K562 (cell line): ENCODE results near the gene PNPLA1. TPM values are rescaled to one million over a fixed set of nuclear protein-coding genes. Genes with fewer than 3 reads are reported as not detected.

Experiments
- ATAC-seq: fragments of 200-7000 bp; cut with Tn5 transposase; 3 replicates; pipeline ENCODE4 v1.9.1; 2020; ENCODE audit warnings: moderate library complexity
- BruUV-seq: library from RNA; stranded (reverse); fragments of 400-500 nt; replicated peaks from 2 replicates; lab custom pipeline; 2021; lab: Mats Ljungman, UMichigan
- CTCF ChIA-PET: fragments of 300-600 bp; formaldehyde crosslinking; extraction: SDS; loops from one replicate; lab custom pipeline; 2021; ENCODE audit warnings: low intra/inter-chr PET ratio; lab: Yijun Ruan, JAX
- POLR2A ChIA-PET: fragments of 300-600, 350-650 bp; sonication (Branson Sonifier 250); formaldehyde crosslinking; extraction: SDS; loops from one replicate; lab custom pipeline; 2021; ENCODE audit warnings: antibody characterized with exemption, inconsistent platforms; lab: Yijun Ruan, JAX
- DNase-seq, 4 experiments: peaks; one replicate each; pipeline versions ENCODE4 v3.0.0 to v3.0.0-alpha.2; 2011 to 2018; ENCODE audit warnings: low spot score in 3 of 4, mixed read lengths in 3 of 4; ENCODE audit errors: extremely low read depth in 1 of 4
- FAIRE-seq: peaks from 2 replicates; lab custom pipeline; 2011; peaks lifted over from hg19 to GRCh38; lab: Jason Lieb, UNC
- H2AFZ ChIP-seq: 2 replicates; pipeline ENCODE4 v1.6.0; 2011; ENCODE audit warnings: low read depth, low read length, control low read depth, inconsistent platforms
- H3K27ac ChIP-seq: fragments of 200-600 bp; 3 replicates; pipeline ENCODE4 v1.8.0; 2011; ENCODE audit warnings: low read depth, mild to moderate bottlenecking, control low read depth, inconsistent platforms, low read length, moderate library complexity, mixed read lengths; ENCODE audit errors: extremely low read depth
- H3K27me3 ChIP-seq, 2 experiments: fragments of 300-600 bp in 1 of 2; 2 replicates in 1 of 2; 3 replicates in 1 of 2; pipeline versions ENCODE4 v1.6.0 to v1.8.0; 2011; ENCODE audit warnings: inconsistent platforms in 2 of 2, low read length in 2 of 2, mild to moderate bottlenecking in 1 of 2, mixed read lengths in 1 of 2, moderate library complexity in 1 of 2; ENCODE audit not compliant: control insufficient read depth in 2 of 2, insufficient read depth in 2 of 2
- H3K36me3 ChIP-seq: fragments of 300-600 bp; 3 replicates; pipeline ENCODE4 v1.8.0; 2011; ENCODE audit warnings: mild to moderate bottlenecking, low read length, inconsistent platforms; ENCODE audit not compliant: control insufficient read depth, insufficient read depth
- H3K4me1 ChIP-seq, 2 experiments: fragments of 200-600 bp in 1 of 2; replicated peaks in 1 of 2; 2 replicates in 1 of 2; 3 replicates in 1 of 2; pipeline versions ENCODE4 v1.5.1 to v1.8.0; 2011; ENCODE audit warnings: inconsistent platforms in 2 of 2, low read length in 2 of 2, mild to moderate bottlenecking in 1 of 2, mixed read lengths in 1 of 2, moderate library complexity in 1 of 2; ENCODE audit not compliant: control insufficient read depth in 2 of 2, insufficient read depth in 2 of 2
- H3K4me2 ChIP-seq: 2 replicates; pipeline ENCODE4 v1.6.1; 2011; ENCODE audit warnings: low read length, control low read depth, inconsistent platforms, mixed read lengths; ENCODE audit not compliant: insufficient read depth
- H3K4me3 ChIP-seq: fragments of 200-600 bp; sonication (generic), shearing (Covaris generic); 2 replicates; pipeline ENCODE4 v1.5.1; 2016; ENCODE audit warnings: control low read depth, inconsistent platforms
- H3K79me2 ChIP-seq: fragments of 200-600 bp; 3 replicates; pipeline ENCODE4 v1.8.0; 2011; ENCODE audit warnings: low read length, inconsistent platforms; ENCODE audit not compliant: control insufficient read depth, insufficient read depth
- H3K9ac ChIP-seq, 2 experiments: 2 replicates each; pipeline versions ENCODE4 v1.6.0 to v1.6.1; 2011; ENCODE audit warnings: low read depth in 2 of 2, low read length in 2 of 2, control low read depth in 1 of 2, inconsistent platforms in 1 of 2, mild to moderate bottlenecking in 1 of 2, mixed read lengths in 1 of 2; ENCODE audit not compliant: insufficient read depth in 1 of 2
- H3K9me1 ChIP-seq: one replicate; pipeline ENCODE4 v1.6.0; 2011; ENCODE audit warnings: inconsistent platforms, mild to moderate bottlenecking, low read length, moderate library complexity; ENCODE audit not compliant: control insufficient read depth, insufficient read depth
- H3K9me3 ChIP-seq: replicated peaks from 2 replicates; pipeline ENCODE4 v1.5.1; 2011; ENCODE audit warnings: low read depth, low read length, inconsistent platforms; ENCODE audit not compliant: control insufficient read depth, insufficient read depth
- H4K20me1 ChIP-seq: replicated peaks from 2 replicates; pipeline ENCODE4 v1.6.1; 2011; ENCODE audit warnings: low read length, inconsistent platforms, mixed read lengths; ENCODE audit not compliant: control insufficient read depth, insufficient read depth
- CBFA2T2 ChIP-seq: fragments of 450-650 bp; conservative IDR thresholded peaks from 2 replicates; pipeline ENCODE4 v1.6.1; 2017; ENCODE audit warnings: mild to moderate bottlenecking
- E2F3 ChIP-seq: fragments of 250-450 bp; sonication (Bioruptor Pico); IDR thresholded peaks from 2 replicates; pipeline ENCODE4 v1.4.0; 2020; ENCODE audit warnings: mild to moderate bottlenecking
- ELF4 ChIP-seq: fragments of 450-650 bp; formaldehyde crosslinking; IDR thresholded peaks from 2 replicates; pipeline ENCODE4 v1.4.0; 2022; ENCODE audit warnings: missing genetic modification characterization
- ESRRB ChIP-seq: fragments of 250-450 bp; sonication (Bioruptor Pico); IDR thresholded peaks from 2 replicates; pipeline ENCODE4 v1.5.0; 2020; ENCODE audit warnings: mild to moderate bottlenecking, moderate library complexity, borderline replicate concordance
- FUS ChIP-seq: fragments of 200-400 bp; formaldehyde crosslinking; optimal IDR thresholded peaks from 2 replicates; pipeline ENCODE3; 2017; ENCODE audit warnings: low read depth, low read length
- GATA2 ChIP-seq: sonication (generic); formaldehyde crosslinking; IDR thresholded peaks from 2 replicates; pipeline ENCODE4 v1.4.0; 2020; ENCODE audit warnings: mild to moderate bottlenecking, missing genetic modification reagents
- IRF2 ChIP-seq: sonication (generic); formaldehyde crosslinking; IDR thresholded peaks from 2 replicates; pipeline ENCODE4 v1.8.1; 2022; ENCODE audit warnings: mild to moderate bottlenecking, missing genetic modification reagents
- NBN ChIP-seq: fragments of 450-650 bp; IDR thresholded peaks from 2 replicates; pipeline ENCODE4 v1.6.1; 2016; ENCODE audit warnings: low read depth, mild to moderate bottlenecking
- NCOR1 ChIP-seq: fragments of 450-650 bp; IDR thresholded peaks from 2 replicates; pipeline ENCODE4 v1.6.1; 2016; ENCODE audit warnings: mild to moderate bottlenecking, moderate library complexity
- RNF2 ChIP-seq: sonication (generic); IDR thresholded peaks from 2 replicates; pipeline ENCODE4 v1.6.1; 2016
- SPI1 ChIP-seq: IDR thresholded peaks from 2 replicates; pipeline ENCODE4 v1.6.1; 2011; ENCODE audit warnings: low read depth, low read length, control low read depth, borderline replicate concordance
- STAG1 ChIP-seq: sonication (generic); formaldehyde crosslinking; IDR thresholded peaks from 2 replicates; pipeline ENCODE4 v1.5.0; 2020; ENCODE audit warnings: missing genetic modification reagents, borderline replicate concordance
- TAL1 ChIP-seq: fragments of 450-650 bp; IDR thresholded peaks from 2 replicates; pipeline ENCODE4 v1.6.1; 2016; ENCODE audit warnings: mild to moderate bottlenecking
- ZFPM2 ChIP-seq: fragments of 250-450 bp; sonication (Bioruptor Pico); IDR thresholded peaks from 2 replicates; pipeline ENCODE4 v1.5.1; 2022; ENCODE audit warnings: mild to moderate bottlenecking
- ZNF445 ChIP-seq: fragments of 250-450 bp; sonication (Bioruptor Pico); IDR thresholded peaks from 2 replicates; pipeline ENCODE4 v1.4.0; 2020; ENCODE audit warnings: low read depth, mild to moderate bottlenecking, moderate library complexity
- ZNF584 ChIP-seq: fragments of 200-800 bp; sonication (Bioruptor generic); IDR thresholded peaks from 2 replicates; pipeline ENCODE4 v1.6.1; 2016; ENCODE audit warnings: low read depth, mild to moderate bottlenecking, missing genetic modification characterization, missing compliant biosample characterization
- ZNF778 ChIP-seq: fragments of 450-650 bp; formaldehyde crosslinking; IDR thresholded peaks from 2 replicates; pipeline ENCODE4 v1.4.0; 2020; ENCODE audit warnings: mild to moderate bottlenecking, moderate library complexity
- WGBS: fragments of 100-300 bp; shearing (Covaris generic); methylation state at CpG from one replicate; pipeline ENCODE4 v1.1.6; 2016; ENCODE audit warnings: low coverage, mixed read lengths; ENCODE audit not compliant: insufficient coverage; ENCODE audit errors: missing lambda C conversion rate; 5-methylcytosine and 5-hydroxymethylcytosine counted together
- in situ Hi-C: fragments of 300-500 bp; cut with MboI; formaldehyde crosslinking; loops from 4 replicates; pipeline ENCODE4 v1.15.0; 2018; ENCODE audit warnings: inconsistent platforms, mixed read lengths
- intact Hi-C: fragments of 100-400 bp; cut with micrococcal nuclease; formaldehyde crosslinking; loops from 2 replicates; pipeline ENCODE4 v1.14.2; 2022
- polyA plus RNA-seq, 8 experiments: library from polyadenylated mRNA; depleted of rRNA in 4 of 8; stranded (reverse) in 5 of 8; unstranded in 3 of 8; fragments of >200 nt; fragmentation: Nextera tagmentation in 2 of 8; fragmentation: Illumina TruSeq in 1 of 8; extraction: Ambion mirVana in 2 of 8; extraction: Trizol in 1 of 8; gene quantifications; 2 replicates each; pipeline versions ENCODE4 v1.2.1 to v1.2.3, GENCODE V29; 2011 to 2014; ENCODE audit warnings: inconsistent platforms in 1 of 8, missing spikeins in 1 of 8
- total RNA-seq, 7 experiments: library from RNA; depleted of rRNA in 6 of 7; stranded (reverse); fragments of >200 nt in 6 of 7; fragmentation: Illumina TruSeq in 2 of 7; extraction: Trizol in 2 of 7; gene quantifications; 2 replicates each; pipeline versions ENCODE4 v1.2.1 to v1.2.3, GENCODE V29; 2011 to 2021; ENCODE audit warnings: low replicate concordance in 1 of 7
- TF ChIP-seq, protein P1 (sequence below): fragments of 450-650 bp; IDR thresholded peaks from 2 replicates; pipeline ENCODE4 v1.6.1; 2018; ENCODE audit warnings: mild to moderate bottlenecking, low read depth; ENCODE audit not compliant: partially characterized antibody
- TF ChIP-seq, protein P2 (sequence below): fragments of 250-450 bp; sonication (Bioruptor Pico); IDR thresholded peaks from 2 replicates; pipeline ENCODE4 v1.5.0; 2020; ENCODE audit warnings: mild to moderate bottlenecking, borderline replicate concordance
- TF ChIP-seq, protein P3 (sequence below): sonication (generic); formaldehyde crosslinking; IDR thresholded peaks from 2 replicates; pipeline ENCODE4 v1.8.1; 2023; ENCODE audit warnings: mild to moderate bottlenecking, missing genetic modification reagents, moderate library complexity

PNPLA1 gene
- total and polyA plus RNA-seq, 9 of the 15 experiments (the other 6 are each of a cell fraction or from before 2014, with no cell fraction given): 0.04 to 0.27 (median 0.13) TPM; not detected in 2

DNA sequence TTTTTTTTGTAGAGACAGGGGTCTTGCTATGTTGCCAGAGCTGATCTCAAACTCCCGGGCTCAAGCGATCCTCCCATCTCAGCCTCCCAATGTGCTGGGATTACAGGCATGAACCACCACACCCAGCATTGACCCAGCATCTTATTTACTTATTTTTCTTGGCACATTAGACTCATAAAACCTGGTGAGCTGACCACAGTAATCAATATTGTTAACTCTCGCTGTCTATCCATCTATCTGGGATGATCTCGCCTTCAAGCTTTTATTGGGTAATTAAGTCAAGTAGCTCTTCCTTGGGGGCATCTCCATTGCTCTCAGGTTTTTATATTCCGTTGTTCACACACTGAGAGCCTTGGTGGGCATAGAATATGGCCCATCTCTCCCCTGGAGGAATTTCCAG is 17.0 kb downstream of the PNPLA1 start:
- intact Hi-C loops: no loop called here
- no peaks in the 10 kb centered on the region for H3K9me1 ChIP-seq
- POLR2A ChIA-PET: interaction anchor here (0.6 to 1.4 kb wide), 7 partner anchors 10 to 123 kb away, joined by 3 to 5 read pairs (median 3); no protein-coding TSS in a partner anchor
- CTCF ChIA-PET: no interaction called here
- in situ Hi-C loops: no loop called here
- H2AFZ ChIP-seq: no peak overlapping the region
- no peak for ATAC-seq
- H3K79me2 ChIP-seq: no peaks in the 10 kb centered on the region
- H3K27ac ChIP-seq: no peak overlapping the region
- H3K4me1 ChIP-seq: peaks cover 15 to 19% of the 10 kb centered on the region in 2 experiments
- WGBS: 6% methylated on average over 5 of the region's 5 CpGs
- H3K27me3 ChIP-seq: peaks cover 12 to 34% of the 10 kb centered on the region in 2 experiments
- TF ChIP-seq RNF2 (no peak), ZNF445 (no peak), CBFA2T2 (no peak), SPI1 (no peak), NBN (no peak), TAL1 (no peak), E2F3 (no peak), IRF2 (no peak), ESRRB (CRISPR knock-in tag) (no peak), STAG1 (CRISPR knock-in tag) (no peak), GATA2 (CRISPR knock-in tag) (no peak), ZNF778 (CRISPR knock-in tag) (no peak), FUS (no peak), ELF4 (CRISPR knock-in tag) (no peak), ZFPM2 (CRISPR knock-in tag) (no peak), ZNF584 (no peak), NCOR1 (no peak)
- TF ChIP-seq, protein P1, sequence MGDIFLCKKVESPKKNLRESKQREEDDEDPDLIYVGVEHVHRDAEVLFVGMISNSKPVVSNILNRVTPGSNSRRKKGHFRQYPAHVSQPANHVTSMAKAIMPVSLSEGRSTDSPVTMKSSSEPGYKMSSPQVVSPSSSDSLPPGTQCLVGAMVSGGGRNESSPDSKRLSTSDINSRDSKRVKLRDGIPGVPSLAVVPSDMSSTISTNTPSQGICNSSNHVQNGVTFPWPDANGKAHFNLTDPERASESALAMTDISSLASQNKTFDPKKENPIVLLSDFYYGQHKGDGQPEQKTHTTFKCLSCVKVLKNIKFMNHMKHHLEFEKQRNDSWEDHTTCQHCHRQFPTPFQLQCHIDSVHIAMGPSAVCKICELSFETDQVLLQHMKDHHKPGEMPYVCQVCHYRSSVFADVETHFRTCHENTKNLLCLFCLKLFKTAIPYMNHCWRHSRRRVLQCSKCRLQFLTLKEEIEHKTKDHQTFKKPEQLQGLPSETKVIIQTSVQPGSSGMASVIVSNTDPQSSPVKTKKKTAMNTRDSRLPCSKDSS: no peak
- TF ChIP-seq, protein P2, sequence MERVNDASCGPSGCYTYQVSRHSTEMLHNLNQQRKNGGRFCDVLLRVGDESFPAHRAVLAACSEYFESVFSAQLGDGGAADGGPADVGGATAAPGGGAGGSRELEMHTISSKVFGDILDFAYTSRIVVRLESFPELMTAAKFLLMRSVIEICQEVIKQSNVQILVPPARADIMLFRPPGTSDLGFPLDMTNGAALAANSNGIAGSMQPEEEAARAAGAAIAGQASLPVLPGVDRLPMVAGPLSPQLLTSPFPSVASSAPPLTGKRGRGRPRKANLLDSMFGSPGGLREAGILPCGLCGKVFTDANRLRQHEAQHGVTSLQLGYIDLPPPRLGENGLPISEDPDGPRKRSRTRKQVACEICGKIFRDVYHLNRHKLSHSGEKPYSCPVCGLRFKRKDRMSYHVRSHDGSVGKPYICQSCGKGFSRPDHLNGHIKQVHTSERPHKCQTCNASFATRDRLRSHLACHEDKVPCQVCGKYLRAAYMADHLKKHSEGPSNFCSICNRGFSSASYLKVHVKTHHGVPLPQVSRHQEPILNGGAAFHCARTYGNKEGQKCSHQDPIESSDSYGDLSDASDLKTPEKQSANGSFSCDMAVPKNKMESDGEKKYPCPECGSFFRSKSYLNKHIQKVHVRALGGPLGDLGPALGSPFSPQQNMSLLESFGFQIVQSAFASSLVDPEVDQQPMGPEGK (CRISPR knock-in tag): no peak
- TF ChIP-seq, protein P3, sequence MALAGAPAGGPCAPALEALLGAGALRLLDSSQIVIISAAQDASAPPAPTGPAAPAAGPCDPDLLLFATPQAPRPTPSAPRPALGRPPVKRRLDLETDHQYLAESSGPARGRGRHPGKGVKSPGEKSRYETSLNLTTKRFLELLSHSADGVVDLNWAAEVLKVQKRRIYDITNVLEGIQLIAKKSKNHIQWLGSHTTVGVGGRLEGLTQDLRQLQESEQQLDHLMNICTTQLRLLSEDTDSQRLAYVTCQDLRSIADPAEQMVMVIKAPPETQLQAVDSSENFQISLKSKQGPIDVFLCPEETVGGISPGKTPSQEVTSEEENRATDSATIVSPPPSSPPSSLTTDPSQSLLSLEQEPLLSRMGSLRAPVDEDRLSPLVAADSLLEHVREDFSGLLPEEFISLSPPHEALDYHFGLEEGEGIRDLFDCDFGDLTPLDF (CRISPR knock-in tag): no peak
- TF ChIP-seq, all 486 proteins: peak for 0
- no peaks in the 10 kb centered on the region for H3K36me3 ChIP-seq
- no peak for DNase-seq
- no TSS peak for BruUV-seq
- H3K4me3 ChIP-seq: no peak overlapping the region
- H3K9ac ChIP-seq: no peak overlapping the region
- no peak overlapping the region for H3K4me2 ChIP-seq
- H4K20me1 ChIP-seq: no peaks in the 10 kb centered on the region; the same call in 1 of the 2 replicates
- FAIRE-seq: no peak
- H3K9me3 ChIP-seq: no peaks in the 10 kb centered on the region
